Small intestine (tissue), 7 donors: Measurements from ENCODE around the gene CMTR1. TPM values are rescaled to one million over a fixed set of nuclear protein-coding genes. Genes with fewer than 3 reads are reported as not detected.

Experiments
- DNase-seq, 2 donors: peaks; one replicate each; pipeline versions ENCODE4 v3.0.0 to v3.0.0-alpha.2; 2013
- FAIRE-seq: peaks from 2 replicates; lab custom pipeline; 2012; peaks lifted over from hg19 to GRCh38; lab: Jason Lieb, UNC
- H3K27ac ChIP-seq, 3 donors: one replicate each; pipeline ENCODE4 v1.5.1; 2013; ENCODE audit warnings: low read length in 2 of 3, mild to moderate bottlenecking in 2 of 3, control low read depth in 1 of 3, inconsistent platforms in 1 of 3, low read depth in 1 of 3, moderate library complexity in 1 of 3
- H3K27me3 ChIP-seq, 3 donors: one replicate each; pipeline ENCODE4 v1.6.1; 2013; ENCODE audit warnings: low read length in 3 of 3, inconsistent platforms in 1 of 3; ENCODE audit not compliant: control insufficient read depth in 3 of 3, insufficient read depth in 3 of 3
- H3K36me3 ChIP-seq, 3 donors: one replicate each; pipeline ENCODE4 v1.6.1; 2013; ENCODE audit warnings: low read length in 3 of 3, inconsistent platforms in 1 of 3, low read depth in 1 of 3, mild to moderate bottlenecking in 1 of 3, moderate library complexity in 1 of 3; ENCODE audit not compliant: control insufficient read depth in 3 of 3, insufficient read depth in 2 of 3
- H3K4me1 ChIP-seq, 3 donors: one replicate each; pipeline ENCODE4 v1.6.1; 2013; ENCODE audit warnings: low read length in 2 of 3, inconsistent platforms in 1 of 3, low read depth in 1 of 3, mild to moderate bottlenecking in 1 of 3, moderate library complexity in 1 of 3; ENCODE audit not compliant: control insufficient read depth in 3 of 3, insufficient read depth in 2 of 3
- H3K4me3 ChIP-seq, 3 donors: one replicate each; pipeline ENCODE4 v1.5.1; 2013; ENCODE audit warnings: low read length in 3 of 3, control low read depth in 1 of 3, inconsistent platforms in 1 of 3, low read depth in 1 of 3, mild to moderate bottlenecking in 1 of 3, moderate library complexity in 1 of 3
- H3K9me3 ChIP-seq, 2 donors: one replicate each; pipeline ENCODE4 v1.6.1; 2013; ENCODE audit warnings: low read depth in 1 of 2, low read length in 1 of 2; ENCODE audit not compliant: control insufficient read depth in 2 of 2, insufficient read depth in 1 of 2
- WGBS, 3 donors: extraction: QIAGEN DNeasy Blood & Tissue Kit; methylation state at CpG; one replicate each; pipeline ENCODE4 v1.1.7; 2013; 5-methylcytosine and 5-hydroxymethylcytosine counted together
- polyA plus RNA-seq, 4 donors: library from polyadenylated mRNA; stranded (reverse) in 3 of 4; unstranded in 1 of 4; fragments of 200-250 nt in 3 of 4; fragments of 120-200 nt in 1 of 4; gene quantifications; one replicate each; pipeline versions ENCODE4 v1.2.1 to v1.2.3, GENCODE V29; 2013
- donor health status: healthy with polysubstance abuse.
- donor health status: control.
- donor health status: control.
- donor health status: Bipolar disorder and iron deficiency.
- donor health status: healthy.

CMTR1 gene
- polyA plus RNA-seq, 4 donors = 10.8 to 28.7 (median 14.9) TPM

DNA sequence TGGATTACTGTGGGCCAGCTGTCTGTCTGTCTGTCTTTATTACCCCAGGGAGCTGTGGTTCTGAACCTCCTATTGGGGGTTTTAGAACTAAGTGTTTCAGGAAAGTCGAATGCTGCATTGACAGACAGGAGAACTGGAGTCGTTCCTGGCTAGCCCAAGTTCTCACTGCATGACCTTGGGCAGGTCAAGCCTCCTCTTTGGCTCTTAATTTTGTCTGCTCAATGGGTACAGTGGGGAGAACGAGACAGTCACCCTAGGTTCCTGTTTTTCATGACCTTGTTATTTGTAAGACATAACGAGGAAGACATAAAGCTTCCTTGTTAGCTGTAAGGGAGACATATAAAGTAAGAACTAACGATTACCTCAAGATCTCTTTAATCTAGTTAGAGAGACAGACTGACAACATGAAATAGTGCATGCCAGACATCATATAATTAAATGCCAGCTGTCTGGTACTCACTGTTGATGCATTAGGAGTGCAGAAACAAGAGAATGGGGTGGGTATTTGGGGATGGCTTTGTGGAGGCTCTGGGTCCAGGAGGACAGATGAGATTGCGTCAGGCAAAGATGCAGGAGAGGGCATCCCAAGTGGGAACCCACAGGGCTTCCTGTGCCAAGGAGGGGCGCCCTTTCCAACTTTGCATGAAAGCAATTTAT, 70.4 kb downstream of the CMTR1 start:
- DNase-seq (no peak), FAIRE-seq (no peak)
- H3K27ac ChIP-seq = peak overlapping the region in 1 of 3 donors; percentile 84

DNA sequence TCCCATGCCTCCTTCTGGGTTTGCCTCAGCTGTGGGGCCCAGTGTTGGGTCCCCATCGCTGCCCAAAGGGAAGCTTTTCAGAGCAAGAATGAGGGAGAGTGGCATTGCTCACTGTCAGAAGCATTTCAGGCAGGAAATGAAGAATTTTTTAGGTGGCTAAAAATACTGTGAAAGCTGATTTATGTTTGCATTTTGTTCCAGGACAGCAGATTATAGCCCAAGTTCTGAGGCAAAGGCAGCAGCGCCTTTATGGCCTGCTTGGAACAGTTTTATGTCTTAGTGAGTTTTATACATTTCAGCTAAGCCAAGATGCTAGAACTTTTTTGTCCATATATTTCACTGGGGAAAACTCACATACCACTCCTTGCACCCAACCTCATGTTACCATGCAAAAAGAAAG, 71.0 kb downstream of the CMTR1 start:
- H3K36me3 ChIP-seq = no peaks in the 10 kb centered on the region
- FAIRE-seq (no peak), DNase-seq (no peak)
- H3K4me3 ChIP-seq = no peak overlapping the region
- peaks cover 0 to 4% (median 0%) of the 10 kb centered on the region in 3 donors for H3K4me1 ChIP-seq
- WGBS, 3 donors = 74 to 97% (median 79%) methylated on average over 2 of the region's 2 CpGs
- H3K9me3 ChIP-seq = no peaks in the 10 kb centered on the region
- H3K27ac ChIP-seq = no peak overlapping the region
- H3K27me3 ChIP-seq = no peaks in the 10 kb centered on the region

More for the DNA sequence above, 70.4 kb downstream of the CMTR1 start:
- H3K9me3 ChIP-seq = no peaks in the 10 kb centered on the region
- WGBS, 3 donors = 64 to 77% (median 73%) methylated on average over 7 of the region's 7 CpGs
- no peak overlapping the region for H3K4me3 ChIP-seq
- no peaks in the 10 kb centered on the region for H3K27me3 ChIP-seq
- peaks cover 0 to 4% (median 0%) of the 10 kb centered on the region in 3 donors for H3K4me1 ChIP-seq
- H3K36me3 ChIP-seq = no peaks in the 10 kb centered on the region

DNA sequence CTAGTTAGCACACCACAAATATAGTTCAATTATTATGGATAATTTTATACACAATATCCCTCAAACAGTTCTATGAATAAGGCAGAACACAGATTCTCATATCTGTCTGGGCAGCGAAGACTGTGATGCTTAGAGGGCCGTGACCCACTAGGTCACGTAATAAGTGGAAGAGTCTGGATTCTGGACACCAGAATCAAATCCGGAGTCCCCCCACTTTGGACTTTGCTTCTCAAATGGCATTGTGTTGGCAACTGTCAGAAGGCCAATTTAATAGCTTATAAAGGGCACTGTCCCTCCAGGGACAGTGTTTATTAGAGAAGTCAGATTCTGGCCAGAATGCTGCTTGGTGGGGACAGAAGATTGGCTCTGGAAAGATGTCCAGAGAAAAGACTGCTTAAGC, 73.5 kb downstream of the CMTR1 start:
- Histone ChIP-seq H3K27ac (no peak overlapping the region), H3K27me3 (no peaks in the 10 kb centered on the region), H3K4me3 (no peak overlapping the region), H3K36me3 (no peaks in the 10 kb centered on the region), H3K9me3 (no peaks in the 10 kb centered on the region), H3K4me1 (no peaks in the 10 kb centered on the region)
- FAIRE-seq (no peak), DNase-seq (no peak)
- WGBS, 3 donors = 66 to 87% (median 76%) methylated on average over 4 of the region's 4 CpGs

DNA sequence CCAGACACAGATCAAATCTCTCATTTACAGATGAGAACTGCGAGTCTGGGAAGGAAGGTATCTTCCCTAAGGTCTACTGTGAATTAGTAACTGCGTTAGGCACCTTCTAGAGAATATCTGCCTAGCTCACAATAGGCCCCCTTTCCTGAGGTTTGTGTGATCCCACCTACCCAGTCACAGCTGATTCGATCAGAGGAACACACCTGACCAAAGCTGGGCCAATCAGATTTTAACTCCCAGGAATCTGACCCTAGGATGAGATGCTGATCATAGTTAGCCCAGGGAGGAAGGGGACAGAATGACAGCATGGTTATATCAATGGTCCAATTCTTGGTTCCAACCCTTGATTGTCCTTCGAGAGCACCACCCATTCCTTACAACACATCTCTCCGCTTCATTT, 74.1 kb downstream of the CMTR1 start:
- FAIRE-seq = no peak
- H3K4me1 ChIP-seq = no peaks in the 10 kb centered on the region
- H3K27me3 ChIP-seq = peaks cover 0 to 5% (median 0%) of the 10 kb centered on the region in 3 donors
- H3K36me3 ChIP-seq = no peaks in the 10 kb centered on the region
- no peaks in the 10 kb centered on the region for H3K9me3 ChIP-seq
- WGBS, 3 donors = 85 to 91% (median 87%) methylated on average over 5 of the region's 5 CpGs
- H3K4me3 ChIP-seq = no peak overlapping the region
- no peak overlapping the region for H3K27ac ChIP-seq
- DNase-seq = no peak

DNA sequence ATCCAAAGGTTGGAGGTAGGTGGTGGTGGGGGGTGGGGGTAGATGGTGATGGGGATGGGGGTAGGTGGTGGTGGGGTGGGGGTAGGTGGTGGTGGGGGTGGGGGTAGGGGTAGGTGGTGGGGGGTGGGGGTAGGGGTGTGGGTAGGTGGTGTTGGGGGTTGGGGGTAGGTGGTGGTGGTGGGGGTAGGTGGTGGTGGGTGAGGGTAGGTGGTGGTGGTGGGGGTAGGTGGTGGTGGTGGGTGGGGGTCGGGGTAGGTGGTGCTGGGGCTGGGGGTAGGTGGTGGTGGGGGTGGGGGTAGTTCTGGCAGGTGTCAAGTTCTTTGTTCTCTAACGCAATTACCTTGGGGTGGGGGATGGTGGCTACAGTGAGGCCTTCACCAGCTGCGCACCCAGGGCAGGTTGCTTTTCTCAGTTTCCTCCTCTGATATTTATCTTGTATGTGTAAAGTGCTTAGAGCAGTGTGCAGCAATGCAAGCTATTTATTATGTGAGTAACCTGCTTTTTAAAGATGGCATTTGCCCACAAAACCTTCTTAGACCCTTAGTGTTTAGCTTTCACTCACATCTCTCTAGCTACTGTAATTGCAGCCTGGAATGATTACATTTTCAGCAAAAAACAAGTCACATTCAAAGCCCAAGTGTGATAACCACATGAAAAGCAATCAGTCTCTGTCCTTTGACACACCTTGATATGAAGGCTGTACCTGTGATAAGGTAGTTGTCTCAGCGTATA, 74.8 kb downstream of the CMTR1 start:
- WGBS, 3 donors = 4 to 41% (median 26%) methylated on average over 3 to 4 of the region's 4 CpGs
- no peak overlapping the region for H3K4me3 ChIP-seq
- DNase-seq (peak in 1 of 2 donors; percentile 37), FAIRE-seq (no peak)
- H3K4me1 ChIP-seq = no peaks in the 10 kb centered on the region
- H3K27ac ChIP-seq = no peak overlapping the region
- no peaks in the 10 kb centered on the region for H3K9me3 ChIP-seq
- peaks cover 0 to 12% (median 0%) of the 10 kb centered on the region in 3 donors for H3K27me3 ChIP-seq
- no peaks in the 10 kb centered on the region for H3K36me3 ChIP-seq

DNA sequence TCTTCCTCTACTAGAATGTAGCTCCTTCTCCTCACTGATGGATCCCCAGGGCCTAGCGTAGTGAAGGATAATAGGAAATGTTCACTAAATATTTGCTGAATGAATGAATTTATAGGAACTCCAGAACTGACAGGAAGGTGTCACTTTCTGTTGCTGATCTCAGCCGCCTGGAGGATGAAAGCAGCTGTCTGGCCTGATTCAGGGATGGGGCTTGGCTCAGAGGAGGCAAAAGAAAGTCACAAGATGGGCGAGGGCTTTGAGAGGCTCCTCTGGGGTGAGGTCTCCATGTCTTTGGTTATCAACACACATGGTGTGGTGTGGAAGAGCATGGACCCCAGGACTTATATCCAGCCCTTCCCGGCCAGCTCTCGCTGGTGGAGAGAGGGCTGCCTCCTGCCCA, 78.2 kb downstream of the CMTR1 start:
- no peak overlapping the region for H3K27ac ChIP-seq

DNA sequence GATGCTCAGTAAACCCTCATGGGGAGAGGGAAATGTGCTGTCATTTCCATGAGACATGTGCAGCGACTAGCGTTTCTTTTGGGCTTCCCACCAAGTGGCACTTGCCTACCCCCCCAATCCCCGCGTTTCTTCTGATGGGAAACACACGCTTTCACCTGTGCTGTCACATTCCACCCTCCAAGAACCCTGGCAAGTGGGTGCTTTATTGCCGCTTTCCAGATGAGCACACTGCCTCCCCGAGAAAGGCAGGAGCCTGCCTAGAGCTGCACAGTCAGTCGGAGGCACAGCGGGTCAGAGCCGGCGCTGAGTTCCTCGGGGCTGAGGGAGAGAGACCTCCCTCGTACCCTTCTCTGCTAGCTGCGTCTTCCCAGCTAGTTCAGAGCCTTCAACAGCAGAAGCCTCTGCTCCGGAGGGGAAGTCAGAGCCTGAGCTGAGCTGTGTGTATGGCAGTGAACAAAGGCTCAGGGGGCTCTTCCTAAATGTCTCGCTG, 78.9 kb downstream of the CMTR1 start:
- Histone ChIP-seq H3K36me3 (no peaks in the 10 kb centered on the region), H3K9me3 (no peaks in the 10 kb centered on the region), H3K27ac (no peak overlapping the region), H3K4me1 (peaks cover 0 to 14% (median 4%) of the 10 kb centered on the region in 3 donors), H3K27me3 (peaks cover 0 to 22% (median 0%) of the 10 kb centered on the region in 3 donors), H3K4me3 (no peak overlapping the region)
- 67 to 87% (median 86%) methylated on average over 16 of the region's 16 CpGs for whole genome bisulfite sequencing, 3 donors
- FAIRE-seq (no peak), DNase-seq (no peak)

More for the DNA sequence above, 78.2 kb downstream of the CMTR1 start:
- Histone ChIP-seq H3K27me3 (peaks cover 0 to 22% (median 0%) of the 10 kb centered on the region in 3 donors), H3K36me3 (no peaks in the 10 kb centered on the region), H3K9me3 (no peaks in the 10 kb centered on the region), H3K4me3 (no peak overlapping the region), H3K4me1 (peaks cover 0 to 7% (median 3%) of the 10 kb centered on the region in 3 donors)
- 80 to 88% (median 88%) methylated on average over 5 of the region's 5 CpGs for WGBS, 3 donors
- DNase-seq = no peak
- FAIRE-seq = no peak

DNA sequence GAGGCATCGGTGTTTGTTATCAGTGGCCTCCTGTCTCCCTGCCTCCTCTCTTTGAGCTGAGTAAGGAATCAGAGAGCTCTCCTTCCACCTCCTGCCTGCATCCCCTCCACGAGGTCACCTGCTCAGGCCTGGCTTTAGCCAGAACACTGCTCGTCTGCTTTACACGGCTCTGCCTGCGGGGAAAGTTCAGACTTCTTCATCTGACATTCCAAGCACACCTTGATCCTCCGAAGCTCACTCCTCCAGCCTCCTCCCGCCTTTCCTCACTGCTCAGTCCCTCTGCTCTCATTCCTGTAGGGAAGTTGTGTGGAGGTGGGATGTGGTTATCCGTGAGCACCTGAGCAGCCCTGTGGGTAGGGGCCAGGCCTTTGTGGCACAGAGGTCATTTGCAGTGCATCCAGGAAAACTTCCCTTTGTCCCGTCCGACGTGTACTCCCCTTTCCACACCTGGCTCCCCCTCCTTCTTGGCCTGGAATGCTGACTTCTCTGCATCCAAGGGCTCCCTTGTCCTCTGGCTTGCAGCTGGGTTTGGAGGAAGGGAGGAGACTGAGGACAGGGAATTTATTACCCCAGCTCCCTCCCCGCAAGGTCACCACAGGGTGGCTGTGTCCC, 79.5 kb downstream of the CMTR1 start:
- Histone ChIP-seq H3K4me1 (peaks cover 0 to 19% (median 4%) of the 10 kb centered on the region in 3 donors), H3K9me3 (no peaks in the 10 kb centered on the region), H3K27ac (no peak overlapping the region), H3K4me3 (no peak overlapping the region), H3K36me3 (no peaks in the 10 kb centered on the region), H3K27me3 (peaks cover 0 to 22% (median 0%) of the 10 kb centered on the region in 3 donors)
- no peak for DNase-seq
- FAIRE-seq = no peak
- 29 to 55% (median 44%) methylated on average over 12 of the region's 12 CpGs for WGBS, 3 donors
